Midbrain (tissue), 1 donor: ENCODE results near the gene GPS1.
"Not testable (repeated sequence)": the region's sequence is repeated elsewhere in the genome, so short reads cannot be mapped to it uniquely, and the experiment has no call there.

Experiments used
- DNase-seq: peaks from one replicate; lab custom pipeline; 2025; lab: John Stamatoyannopoulos, UW

Gene GPS1

DNA sequence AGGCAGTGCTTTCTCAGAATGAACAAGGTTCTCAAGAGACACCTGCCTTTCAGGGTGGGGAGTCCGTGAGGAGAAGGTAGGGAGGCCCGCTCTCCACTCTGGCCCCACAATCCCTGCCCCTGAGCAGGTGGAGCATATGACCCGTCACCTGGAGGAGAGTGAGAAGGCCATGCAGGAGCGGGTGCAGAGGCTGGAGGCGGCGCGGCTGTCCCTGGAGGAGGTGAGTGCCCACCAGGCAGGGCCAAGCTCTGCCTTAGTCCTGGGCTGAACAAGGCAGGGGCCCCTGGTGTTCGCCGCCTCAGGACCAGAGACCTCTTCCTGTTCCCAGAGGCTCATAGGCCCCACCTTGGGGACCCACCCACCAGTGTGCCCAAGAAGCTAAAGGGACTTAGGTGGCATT, 22.7 kb upstream of the GPS1 start:
- DNase-seq = no peak

DNA sequence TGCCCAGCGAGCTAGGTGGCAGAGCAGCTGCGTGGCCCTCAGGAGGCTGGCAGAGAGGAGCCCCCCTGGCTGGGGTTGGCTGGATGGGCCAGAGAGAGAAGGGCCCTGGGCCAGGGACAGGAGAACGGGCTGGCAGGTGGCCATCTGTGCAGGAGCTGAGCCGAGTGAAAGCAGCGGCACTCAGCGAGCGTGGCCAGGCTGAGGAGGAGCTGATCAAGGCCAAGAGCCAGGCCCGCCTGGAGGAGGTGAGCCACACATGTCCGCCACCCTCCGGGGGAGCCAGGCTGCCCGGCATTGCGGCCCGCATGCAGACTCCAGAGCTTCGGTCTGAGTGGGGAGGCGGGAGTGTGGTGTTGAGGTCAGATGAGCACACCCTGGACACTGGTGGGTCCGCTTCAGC, 22.3 kb upstream of the GPS1 start:
- DNase-seq = no peak

DNA sequence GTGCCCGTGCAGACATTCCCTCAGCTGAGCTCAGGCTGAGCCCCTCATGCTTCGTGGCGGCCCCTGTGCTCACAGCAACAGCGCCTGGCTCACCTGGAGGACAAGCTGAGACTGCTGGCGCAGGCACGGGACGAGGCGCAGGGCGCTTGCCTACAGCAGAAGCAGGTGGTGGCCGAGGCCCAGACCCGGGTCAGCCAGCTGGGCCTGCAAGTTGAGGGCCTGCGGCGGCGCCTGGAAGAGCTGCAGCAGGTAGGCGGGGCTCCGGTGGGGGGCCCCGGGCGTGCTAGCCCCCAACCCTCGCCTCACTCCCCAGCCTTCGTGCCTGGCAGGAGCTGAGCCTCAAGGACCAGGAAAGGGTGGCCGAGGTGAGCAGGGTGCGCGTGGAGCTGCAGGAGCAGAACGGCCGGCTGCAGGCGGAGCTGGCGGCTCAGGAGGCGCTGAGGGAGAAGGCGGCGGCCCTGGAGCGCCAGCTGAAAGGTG, 21.7 kb upstream of the GPS1 start:
- no peak for DNase-seq

DNA sequence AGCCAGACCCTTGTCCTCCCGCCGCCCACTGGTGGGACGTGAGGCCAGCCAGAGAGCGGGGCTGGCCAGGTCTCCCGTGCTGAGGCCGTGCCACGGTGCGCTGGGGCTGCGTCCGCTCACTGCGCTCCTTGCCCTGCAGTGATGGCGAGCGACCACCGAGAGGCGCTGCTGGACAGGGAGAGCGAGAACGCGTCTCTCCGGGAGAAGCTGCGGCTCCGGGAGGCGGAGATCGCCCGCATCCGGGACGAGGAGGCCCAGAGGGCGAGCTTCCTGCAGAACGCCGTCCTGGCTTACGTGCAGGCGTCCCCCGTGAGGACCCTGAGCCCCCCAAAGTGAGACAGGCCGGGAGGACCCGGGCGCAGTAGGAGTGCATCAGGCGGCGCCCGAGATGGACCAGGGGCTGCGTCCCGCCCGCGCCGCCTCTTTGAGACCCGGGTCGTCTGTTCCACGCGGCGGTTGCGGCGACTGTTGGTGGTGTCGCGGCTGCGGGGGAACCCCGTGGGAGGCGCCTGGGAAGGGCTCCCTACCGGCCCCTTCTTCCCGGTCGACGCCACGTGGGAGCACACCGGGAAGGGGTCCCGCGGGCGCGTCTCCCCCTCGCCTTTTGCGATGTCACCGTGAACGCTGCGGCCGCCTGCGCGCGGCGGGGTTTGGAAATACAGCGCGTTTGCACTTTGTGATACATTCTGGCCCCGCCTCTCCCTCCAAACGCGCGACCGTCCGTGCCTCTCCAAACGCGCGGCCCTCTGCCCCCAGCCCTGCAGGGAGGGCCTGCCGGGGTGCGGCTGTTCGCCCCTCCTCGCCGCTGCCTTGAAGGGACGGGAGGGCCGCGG, 21.0 kb upstream of the GPS1 start:
- peak; percentile 72 for DNase-seq

DNA sequence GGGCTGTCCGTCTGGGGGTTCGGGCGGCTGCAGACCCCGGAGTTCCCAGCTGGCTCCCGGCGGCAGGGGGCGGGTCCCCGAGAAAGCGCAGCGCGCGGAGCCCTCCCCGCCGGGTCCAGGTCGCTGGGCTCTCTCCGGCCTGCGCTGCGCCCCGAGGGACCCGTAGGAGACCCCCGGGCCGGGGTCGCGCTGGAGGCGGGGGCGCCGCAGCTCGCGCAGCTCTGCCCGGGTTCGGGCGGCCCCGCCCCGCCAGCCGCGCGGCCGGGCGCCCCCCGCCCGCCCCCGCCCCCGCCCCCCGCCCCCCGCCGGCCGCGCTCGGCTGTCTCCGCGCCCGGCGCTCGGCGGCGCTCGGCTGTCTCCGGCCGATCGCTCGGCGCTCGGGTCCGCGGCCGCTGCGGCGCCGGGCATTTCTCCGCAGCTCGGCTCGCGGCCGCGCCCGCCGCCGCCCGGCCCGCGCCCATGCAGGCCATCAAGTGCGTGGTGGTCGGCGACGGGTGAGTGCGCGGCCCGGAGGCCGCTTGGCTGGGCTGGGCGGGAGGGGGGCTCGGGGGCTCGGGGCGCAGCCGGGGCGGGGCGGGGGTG, 20.3 kb upstream of the GPS1 start, which contains the start of gene RAC3:
TSS of gene RAC3 (plus strand) at position 376 of the 582 bp plus-strand sequence. CDS start at position 460, 84 bp downstream.
- DNase-seq = no peak

DNA sequence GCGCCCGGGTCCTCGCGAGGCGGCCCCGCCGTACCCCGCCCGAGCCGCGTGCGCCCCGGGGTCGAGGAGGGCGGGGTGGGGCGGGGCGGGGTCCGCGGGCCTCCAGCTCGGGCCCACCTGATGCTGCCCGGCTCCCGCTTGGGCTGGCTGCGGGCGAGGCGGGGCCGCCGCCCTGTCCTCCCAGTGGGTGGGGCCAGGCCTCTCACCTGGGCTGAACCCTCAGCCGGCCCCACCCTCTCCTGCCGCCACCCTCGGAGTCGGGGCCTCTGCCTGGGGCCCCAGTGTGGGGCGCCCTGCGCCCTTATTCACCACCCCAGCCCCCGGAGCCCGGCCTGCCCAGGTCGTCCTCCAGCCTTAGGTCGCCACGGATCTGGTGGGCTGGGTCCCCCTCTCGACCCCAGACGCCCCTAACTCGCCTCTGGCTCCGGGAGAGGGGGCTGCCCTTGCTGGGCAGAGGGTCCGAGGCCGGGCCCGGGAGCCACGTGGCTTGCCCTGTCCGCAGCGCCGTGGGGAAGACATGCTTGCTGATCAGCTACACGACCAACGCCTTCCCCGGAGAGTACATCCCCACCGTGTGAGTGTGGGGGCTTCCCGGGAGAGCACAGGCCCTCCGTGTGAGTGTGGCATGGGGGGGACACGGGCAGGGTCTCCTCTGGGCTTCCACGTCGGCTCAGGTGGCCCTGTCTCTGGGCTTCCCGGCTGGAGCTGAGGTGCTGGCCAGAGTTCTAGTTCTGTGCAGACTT, 19.6 kb upstream of the GPS1 start:
- DNase-seq = no peak

DNA sequence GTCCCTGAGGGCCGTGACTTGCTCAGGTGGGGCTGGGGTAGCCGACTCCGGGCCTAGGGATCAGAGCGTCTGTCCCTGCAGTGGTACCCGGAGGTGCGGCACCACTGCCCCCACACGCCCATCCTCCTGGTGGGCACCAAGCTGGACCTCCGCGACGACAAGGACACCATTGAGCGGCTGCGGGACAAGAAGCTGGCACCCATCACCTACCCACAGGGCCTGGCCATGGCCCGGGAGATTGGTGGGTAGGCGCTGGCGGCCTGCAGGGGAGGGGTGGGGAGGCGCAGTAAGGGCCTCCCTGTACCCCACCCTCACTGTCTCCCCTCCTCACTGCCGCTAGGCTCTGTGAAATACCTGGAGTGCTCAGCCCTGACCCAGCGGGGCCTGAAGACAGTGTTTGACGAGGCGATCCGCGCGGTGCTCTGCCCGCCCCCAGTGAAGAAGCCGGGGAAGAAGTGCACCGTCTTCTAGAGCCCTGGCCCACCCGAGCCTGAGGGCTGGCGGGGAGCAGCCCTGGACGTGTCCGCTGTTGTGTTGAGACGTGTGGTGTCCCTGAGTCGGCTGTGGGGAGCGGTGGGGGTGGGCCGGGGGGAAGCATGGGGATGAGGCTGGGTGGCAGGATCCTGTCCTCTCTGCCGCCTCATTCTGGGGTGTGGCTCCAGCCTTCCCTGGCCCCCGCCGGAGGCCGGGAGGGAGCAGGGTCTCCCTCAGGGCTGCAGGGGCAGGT, 18.2 kb upstream of the GPS1 start:
- DNase-seq = no peak

DNA sequence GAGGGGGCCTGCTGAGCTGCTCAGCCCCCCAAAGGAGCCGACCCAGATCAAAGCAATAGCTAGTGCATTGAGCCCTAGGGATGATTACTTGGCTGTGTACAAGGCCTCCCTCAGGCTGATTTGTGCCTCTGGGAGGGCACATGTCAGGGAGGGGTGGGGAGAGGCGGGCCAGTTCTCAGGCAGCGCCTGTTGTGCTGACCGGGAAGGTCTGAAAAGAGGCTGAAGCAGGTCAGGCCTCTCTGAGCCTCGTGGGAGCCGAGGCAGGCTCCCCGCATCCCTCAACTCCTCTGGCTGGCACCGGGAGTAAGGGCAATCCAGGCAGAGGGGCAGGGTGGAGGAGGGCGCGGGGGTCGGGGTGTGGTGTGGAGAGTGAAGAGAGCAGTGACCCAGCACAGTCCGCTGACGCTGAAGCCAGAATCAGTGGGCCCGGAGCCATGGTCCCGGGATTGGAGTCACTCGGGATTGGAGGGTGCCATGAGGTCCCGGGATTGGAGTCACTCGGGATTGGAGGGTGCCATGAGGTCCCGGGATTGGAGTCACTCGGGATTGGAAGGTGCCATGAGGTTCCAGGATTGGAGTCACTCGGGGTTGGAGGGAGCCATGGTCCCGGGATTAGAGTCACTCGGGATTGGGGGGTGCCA, 17.2 kb upstream of the GPS1 start:
- no peak for DNase-seq

DNA sequence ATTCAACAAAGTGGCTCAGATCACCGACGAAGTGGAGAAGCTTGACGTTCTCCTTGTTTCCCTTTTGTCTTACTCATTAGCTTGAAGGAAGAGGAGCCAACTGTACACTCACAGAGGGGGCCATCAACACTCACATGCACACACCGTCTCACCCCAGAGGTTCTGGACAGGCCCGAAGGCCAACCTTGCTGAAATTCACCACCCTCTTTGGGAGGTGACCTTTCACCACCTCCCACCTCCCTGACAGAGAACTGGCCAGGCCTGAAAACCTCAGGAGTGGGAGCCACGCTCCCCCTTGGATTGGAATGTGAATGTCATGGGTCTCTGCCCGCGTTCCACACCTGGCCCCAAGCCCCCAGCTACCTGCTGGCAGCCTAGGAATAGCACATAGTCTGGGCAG, 16.2 kb upstream of the GPS1 start:
- DNase-seq = no peak

DNA sequence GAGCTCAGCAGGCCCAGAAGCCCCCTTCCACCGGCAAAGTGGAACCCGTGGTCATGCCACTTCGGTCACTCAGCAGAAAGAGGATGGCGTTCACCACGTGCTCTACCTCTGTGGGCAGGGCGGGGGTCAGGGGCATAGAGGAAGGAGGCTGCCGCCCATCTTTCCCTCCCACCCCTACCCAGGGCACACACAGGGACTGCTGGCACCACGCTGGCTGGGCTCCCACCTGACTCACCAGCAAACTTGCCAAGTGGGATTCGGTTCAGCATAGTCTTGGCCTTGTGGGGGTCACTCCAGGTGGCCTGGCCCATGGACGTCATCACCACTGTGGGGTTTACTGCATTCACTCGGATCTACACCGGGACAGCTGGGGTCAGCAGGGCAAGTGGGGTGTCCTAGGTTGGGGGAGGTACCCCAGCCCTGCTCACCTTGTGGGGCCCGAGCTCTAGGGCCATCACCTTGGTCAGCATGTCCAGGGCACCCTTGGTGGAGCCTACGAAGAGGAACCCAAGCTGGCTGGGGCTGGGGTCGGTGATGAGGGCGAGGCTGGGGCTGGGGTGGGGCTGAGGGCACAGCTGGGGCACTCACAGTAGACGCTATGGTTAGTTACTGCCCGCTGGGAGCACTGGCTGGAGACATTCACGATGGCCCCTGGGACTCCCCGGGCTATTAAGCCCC, 15.6 kb upstream of the GPS1 start:
- DNase-seq = no peak

DNA sequence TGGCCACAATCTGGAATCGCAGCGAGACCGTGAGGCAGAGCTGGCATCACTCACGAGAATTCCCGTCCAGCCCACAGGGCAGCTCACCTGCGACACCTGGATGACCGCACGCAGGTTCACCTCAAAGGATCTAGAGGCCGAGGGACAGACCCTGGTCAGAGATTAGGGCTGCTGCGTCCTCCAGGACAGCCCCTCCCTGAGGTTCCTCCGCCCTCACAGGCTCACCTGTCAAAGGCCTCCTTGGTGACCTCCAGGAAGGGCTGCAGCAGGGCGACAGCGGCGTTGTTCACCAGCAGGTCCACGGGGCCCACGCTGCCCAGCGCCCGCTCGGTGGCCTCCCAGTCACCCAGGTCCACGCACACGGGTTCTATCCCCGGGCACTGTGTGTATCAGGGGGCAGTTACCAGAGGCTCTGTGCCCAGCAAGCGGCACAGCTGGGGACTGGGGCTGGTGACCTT, 15.0 kb upstream of the GPS1 start:
- DNase-seq = no peak

DNA sequence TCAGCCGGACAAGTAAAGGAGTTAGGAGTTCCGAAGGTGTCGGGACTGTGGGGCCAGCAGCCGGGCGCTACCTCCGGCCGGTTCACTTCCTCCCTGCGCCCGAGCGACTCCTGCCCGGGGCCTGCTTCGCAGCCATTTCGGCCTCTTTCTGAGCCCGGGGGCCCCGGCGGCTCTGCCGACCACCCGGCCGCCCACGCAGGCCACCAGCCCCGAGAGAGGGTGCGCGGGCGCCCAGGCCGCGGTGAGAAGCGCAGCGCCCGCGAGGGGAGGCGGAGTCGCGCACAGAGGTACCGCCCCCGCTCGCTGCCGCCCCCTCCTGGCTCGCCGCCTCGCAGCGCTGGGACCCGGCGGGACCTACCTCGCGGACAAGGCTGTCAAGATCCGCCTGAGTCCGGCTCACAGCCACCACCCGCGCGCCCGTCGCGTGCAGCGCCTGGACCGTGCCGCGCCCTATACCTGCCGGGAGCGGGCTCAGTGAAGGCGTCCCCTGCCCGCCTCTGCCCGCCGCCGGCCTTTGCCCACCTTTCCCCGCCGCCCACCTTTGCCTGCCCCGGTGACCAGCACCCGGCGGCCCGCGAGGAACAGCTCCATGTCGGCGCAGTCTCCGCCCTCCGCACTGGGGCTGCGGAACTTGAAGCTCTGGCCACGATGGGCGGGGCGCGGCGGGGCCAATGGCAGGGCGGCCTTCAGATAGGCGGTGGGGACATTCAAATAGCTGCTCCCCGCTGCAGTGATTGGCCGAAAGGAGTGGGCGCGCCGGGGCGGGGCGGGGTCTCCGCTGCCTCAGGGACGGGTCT, 14.4 kb upstream of the GPS1 start, which contains the start of gene DCXR:
TSS of gene DCXR (minus strand) at position 606 of the 797 bp plus-strand sequence. CDS start at position 591, 15 bp downstream.
- DNase-seq = peak; percentile 96

DNA sequence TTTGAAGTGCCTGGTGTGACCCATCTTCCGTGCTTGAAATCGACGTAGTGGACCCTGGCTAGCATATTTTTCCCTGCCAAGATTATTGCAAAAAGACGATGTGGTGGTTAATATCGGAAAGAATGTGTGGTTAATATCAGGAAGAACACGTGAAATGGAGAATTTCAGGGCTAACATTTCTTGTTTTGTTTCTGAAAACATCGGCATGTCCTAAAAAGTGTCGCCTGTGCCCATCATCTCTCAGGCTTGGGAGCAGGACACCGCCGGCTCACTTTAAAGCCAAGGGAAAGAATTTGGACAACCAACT, 13.9 kb upstream of the GPS1 start:
- DNase-seq = no peak

DNA sequence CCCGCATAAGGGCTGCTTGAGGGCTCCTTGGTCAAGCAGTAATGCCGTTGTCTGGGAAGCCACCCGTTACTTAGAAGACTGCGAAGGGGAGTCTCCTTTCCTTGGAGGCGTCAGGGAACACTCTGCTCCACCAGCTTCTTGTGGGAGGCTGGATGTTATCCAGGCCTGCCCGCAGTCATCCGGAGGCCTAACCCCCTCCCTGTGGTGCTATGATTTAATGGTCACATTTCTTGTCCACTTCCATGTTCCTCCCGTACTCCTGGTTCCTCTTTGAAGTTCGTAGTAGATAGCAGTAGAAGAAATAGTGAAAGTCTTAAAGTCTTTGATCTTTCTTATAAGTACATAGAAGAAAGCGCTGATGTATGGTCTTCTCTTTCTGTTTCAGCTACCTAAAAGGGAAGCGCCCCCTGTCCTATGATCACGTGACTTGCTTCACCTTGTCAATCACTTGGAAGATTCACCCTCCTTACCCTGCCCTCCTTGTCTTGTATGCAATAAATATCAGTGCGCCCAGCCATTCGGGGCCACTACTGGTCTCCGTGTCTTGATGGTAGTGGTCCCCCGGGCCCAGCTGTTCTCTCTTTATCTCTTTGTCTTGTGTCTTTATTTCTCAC, 12.8 kb upstream of the GPS1 start:
- not testable (repeated sequence) for DNase-seq

DNA sequence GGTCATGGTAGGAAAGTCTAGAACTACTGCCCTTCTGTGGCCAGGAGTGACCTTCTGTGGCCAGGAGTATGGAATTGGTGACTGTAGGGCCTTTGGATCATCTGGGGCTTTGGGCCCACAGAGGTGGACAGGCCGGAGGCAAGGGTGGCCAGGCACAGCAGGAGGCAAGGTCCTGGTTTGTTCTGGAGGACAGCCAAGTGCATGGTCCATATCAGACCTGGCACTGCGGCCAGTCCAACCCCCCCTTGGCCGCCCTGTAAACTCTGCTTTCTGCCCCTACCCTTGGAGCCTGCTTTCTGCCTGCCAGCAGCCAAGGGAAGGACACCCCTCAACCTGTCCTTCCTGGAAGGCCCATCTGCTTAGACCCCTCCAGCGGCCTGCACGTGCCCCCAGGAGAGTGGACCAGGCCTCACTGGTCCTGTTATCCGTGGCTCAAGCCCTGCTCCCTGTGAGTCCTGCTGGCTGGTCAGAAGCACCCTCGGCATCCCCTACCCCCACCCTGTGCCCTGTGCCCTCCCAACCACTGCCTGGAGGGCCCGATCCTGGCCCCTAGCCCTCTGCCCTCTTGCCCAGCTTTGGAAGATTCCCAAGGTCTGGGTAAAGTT, 11.9 kb upstream of the GPS1 start:
- DNase-seq = no peak

DNA sequence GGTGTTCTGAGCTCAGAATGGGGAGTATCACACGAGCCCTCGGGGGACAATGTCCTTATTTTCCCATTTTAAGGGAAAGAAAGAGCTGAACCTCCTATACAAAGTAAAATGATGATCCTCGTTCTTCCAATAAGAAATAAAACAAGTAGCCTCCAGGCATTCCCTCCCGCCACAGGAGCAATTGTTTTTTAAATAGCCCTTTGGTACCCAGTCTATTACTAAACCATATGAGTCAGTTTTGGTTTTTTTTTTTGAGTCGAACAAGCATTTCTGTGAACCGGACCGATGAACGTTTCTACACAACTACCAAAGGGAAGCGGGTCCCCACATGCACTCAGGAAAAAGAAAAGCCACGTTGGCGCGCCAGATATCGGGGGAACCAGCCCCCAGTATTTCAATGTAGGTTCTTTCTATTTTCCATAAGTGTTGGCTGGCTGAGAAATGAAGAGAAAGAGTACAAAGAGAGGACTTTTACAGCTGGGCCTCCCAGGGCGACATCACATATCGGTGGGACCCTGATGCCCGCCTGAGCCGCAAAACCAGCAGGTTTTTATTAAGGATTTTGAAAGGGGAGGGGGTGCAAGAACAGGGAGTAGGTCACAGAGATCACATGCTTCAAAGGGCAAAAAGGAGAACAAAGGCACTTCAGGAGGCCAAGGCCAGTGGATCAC, 10.4 kb upstream of the GPS1 start:
- no peak for DNase-seq

DNA sequence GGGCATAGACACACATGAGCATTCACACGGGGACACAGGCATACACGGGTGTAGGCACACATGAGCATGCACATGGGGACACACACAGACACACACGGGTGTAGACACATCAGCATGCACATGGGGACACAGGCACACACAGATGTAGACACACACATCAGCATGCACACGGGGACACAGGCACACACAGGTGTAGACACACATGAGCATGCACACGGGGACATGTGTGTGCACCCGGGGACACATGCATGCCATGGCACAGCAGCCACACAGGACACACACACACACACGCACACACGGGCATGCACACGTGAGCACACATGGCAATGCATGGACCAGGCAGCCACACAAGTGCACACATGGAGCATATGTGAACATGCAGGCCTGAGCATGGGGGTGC, 9.0 kb upstream of the GPS1 start:
- no peak for DNase-seq

DNA sequence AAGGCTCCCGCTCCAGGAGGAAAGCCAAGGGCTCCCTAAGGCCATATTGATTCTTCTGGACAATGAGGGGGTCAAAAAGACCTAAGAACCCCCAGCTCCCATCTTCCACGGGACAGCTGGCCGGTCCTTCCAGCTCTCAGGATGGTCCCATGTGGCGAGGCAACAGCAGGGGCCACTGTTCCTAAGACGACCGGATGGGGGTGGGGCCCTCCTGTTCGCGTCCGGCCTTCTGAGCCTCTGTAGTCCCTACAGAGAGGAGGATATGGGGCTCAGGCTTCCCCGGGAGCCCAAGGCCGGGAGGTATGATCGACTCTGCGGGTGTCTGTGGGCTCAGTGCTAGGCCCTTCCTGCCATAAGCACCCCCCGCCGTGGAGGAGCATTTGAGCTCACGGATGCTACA, 8.2 kb upstream of the GPS1 start:
- no peak for DNase-seq
